A549 treated with CORT108297 at 1 μM for 4 hours (cell line): Measurements from ENCODE around the gene LRRC75A. TPM values are rescaled to one million over a fixed set of nuclear protein-coding genes. Genes with fewer than 3 reads are reported as not detected.

Experiments used
- total RNA-seq: library from RNA; stranded (reverse); fragments of 200-300 nt; extraction: Qiagen RNA extraction; gene quantifications from 5 replicates; pipeline ENCODE4 v1.2.3, GENCODE V29; 2022

Gene LRRC75A, protein sequence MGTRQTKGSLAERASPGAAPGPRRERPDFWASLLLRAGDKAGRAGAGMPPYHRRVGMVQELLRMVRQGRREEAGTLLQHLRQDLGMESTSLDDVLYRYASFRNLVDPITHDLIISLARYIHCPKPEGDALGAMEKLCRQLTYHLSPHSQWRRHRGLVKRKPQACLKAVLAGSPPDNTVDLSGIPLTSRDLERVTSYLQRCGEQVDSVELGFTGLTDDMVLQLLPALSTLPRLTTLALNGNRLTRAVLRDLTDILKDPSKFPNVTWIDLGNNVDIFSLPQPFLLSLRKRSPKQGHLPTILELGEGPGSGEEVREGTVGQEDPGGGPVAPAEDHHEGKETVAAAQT
- 0.92 to 1.3 TPM (median 1.0 TPM) in 5 replicates for total RNA-seq

DNA sequence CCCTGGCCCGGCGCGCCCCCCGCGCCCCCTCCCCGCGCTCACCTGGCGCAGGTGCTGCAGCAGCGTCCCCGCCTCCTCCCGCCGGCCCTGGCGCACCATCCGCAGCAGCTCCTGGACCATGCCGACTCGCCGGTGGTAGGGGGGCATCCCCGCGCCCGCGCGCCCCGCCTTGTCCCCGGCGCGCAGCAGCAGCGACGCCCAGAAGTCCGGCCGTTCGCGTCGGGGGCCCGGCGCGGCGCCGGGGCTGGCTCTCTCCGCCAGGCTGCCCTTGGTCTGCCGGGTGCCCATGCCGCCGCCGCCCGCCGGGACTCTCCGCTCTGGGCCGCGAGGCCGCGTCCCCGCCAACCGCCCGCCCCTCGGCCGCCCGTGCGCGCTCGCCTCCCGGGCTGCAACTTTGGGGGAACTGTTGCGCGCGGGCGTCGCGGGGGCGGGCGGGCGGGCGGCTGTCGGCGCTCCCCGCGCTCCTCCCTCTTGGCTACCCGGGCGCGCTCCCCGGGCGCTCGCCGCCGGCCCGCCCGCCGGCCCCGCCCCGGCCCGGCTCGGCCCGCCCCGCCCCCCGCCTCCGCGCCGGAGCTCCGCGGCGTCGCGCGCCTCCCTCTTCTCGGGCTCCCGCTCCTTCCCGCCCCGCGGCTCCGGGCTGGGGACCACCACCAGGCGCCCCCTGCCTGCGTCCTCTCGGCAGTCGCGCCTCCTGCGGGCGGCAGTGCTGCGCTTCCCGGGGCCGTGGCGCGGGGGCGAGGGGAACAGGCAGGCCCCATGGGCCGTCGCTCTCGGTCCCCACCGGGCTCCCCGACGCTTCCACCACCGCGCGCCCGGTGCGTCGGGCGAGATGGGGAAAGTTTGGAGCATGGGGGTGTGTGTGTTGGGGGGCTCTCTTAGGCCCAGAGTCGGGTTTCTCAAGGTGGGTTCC, at the start of gene LRRC75A:
Gene LRRC75A, minus strand, starts transcription at position 491 of the 910 bp plus-strand sequence. Its CDS starts 203 bp downstream, at position 288.

DNA sequence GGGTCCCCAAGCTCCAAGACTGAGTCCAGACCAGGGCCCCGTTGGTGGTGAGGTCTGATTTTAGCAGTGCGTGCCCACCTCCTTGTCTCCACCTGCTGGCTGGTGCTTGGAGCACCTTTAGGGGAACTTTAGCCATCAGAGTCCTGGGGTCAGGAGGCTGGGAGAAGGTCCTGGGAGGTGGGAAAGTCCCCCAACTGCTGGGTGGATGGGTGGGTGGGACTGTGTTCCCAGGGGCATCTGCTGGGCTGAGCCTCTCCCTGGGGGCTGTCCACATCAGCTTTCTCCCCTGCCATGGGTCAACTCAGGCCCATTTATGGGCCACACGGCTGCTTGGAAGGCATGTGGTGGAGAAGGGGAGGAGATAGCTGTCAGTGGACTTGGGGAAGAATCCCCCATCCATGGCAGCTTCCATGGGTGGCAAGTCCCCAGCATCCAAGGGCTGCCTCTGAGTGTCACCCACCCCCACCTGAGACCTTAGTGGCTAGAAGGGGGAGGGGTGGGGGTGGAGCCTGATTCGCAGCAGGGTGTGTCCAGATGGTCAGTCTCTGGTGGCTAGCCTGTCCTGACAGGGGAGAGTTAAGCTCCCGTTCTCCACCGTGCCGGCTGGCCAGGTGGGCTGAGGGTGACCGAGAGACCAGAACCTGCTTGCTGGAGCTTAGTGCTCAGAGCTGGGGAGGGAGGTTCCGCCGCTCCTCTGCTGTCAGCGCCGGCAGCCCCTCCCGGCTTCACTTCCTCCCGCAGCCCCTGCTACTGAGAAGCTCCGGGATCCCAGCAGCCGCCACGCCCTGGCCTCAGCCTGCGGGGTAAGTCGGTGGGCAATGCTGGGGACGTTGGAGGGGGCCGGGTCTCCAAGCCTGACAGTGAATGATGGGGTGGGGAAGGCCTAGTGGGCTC, 76.7 kb downstream of the LRRC75A start, which contains the start of gene TRPV2:
Gene TRPV2, plus strand, starts transcription at position 541 of the 894 bp plus-strand sequence. CDS start 2,098 bp downstream, outside the sequence.

Other genes with a start within 250 kb of the LRRC75A start
- 128 to 175 TPM (median 165 TPM) in 5 replicates for gene CENPV, start 138.7 kb downstream of the LRRC75A start, total RNA-seq
- 2,206 to 2,663 TPM (median 2,279 TPM) in 5 replicates for gene UBB, start 111.1 kb downstream of the LRRC75A start, total RNA-seq
- 0.39 to 1.0 TPM (median 0.61 TPM) in 5 replicates for gene TRPV2, start 76.6 kb downstream of the LRRC75A start, total RNA-seq
- 10.4 to 16.9 TPM (median 13.7 TPM) in 5 replicates for gene ZNF287, start 77.0 kb upstream of the LRRC75A start, total RNA-seq
- gene ZNF624, start 161.7 kb upstream of the LRRC75A start, total RNA-seq, result 1.1 to 3.9 TPM (median 2.4 TPM) in 5 replicates
- gene CCDC144A, start 198.0 kb upstream of the LRRC75A start, total RNA-seq, result 0.98 to 1.8 TPM (median 1.6 TPM) in 5 replicates